SK-MEL-5 (cell line): ENCODE results near the gene SGMS1. TPM values are rescaled to one million over a fixed set of nuclear protein-coding genes. Genes with fewer than 3 reads are reported as not detected.
"Not testable (repeated sequence)": the region's sequence is repeated elsewhere in the genome, so short reads cannot be mapped to it uniquely, and the experiment has no call there.

Source experiments
- DNase-seq: peaks from one replicate; pipeline ENCODE4 v3.0.0-alpha.2; 2016; ENCODE audit warnings: low read depth, low spot score
- in situ Hi-C: cut with HindIII; loops from 2 replicates; pipeline ENCODE4 v1.10.0; 2016; ENCODE audit warnings: low sequenced_read_pairs, high pct_unique_total_duplicates, low pct_unique_long_range_greater_than_20kb
- total RNA-seq: library from RNA; depleted of rRNA; stranded (reverse); fragments of >200 nt; shearing (Covaris generic); gene quantifications from 2 replicates; pipeline ENCODE4 v1.2.3, GENCODE V29; 2014

SGMS1 gene
- total RNA-seq, 1 experiment from 2014 or later, result 5.8 TPM

- peak; percentile 43 for DNase-seq
- in situ Hi-C loops, result no loop called here
These were observed 256.0 kb downstream of the SGMS1 start for GRCh38 chr10:50367732-50368131.

GRCh38 chr10:50366421-50366820 lies 257.3 kb downstream of the SGMS1 start:
- DNase-seq, in situ Hi-C loops: not testable (repeated sequence)

- DNase-seq, result not testable (repeated sequence)
These were observed 259.0 kb downstream of the SGMS1 start for GRCh38 chr10:50364730-50365129.

GRCh38 chr10:50362547-50363125 lies 261.1 kb downstream of the SGMS1 start:
- DNase-seq, result no peak
- in situ Hi-C loops, result no loop called here

More at GRCh38 chr10:50364730-50365129, 259.0 kb downstream of the SGMS1 start:
- in situ Hi-C loops, result not testable (repeated sequence)

GRCh38 chr10:50361946-50362345 lies 261.8 kb downstream of the SGMS1 start:
- DNase-seq, result no peak
- in situ Hi-C loops, result no loop called here

- DNase-seq, result no peak
- in situ Hi-C loops, result no loop called here
These were observed 263.5 kb downstream of the SGMS1 start for GRCh38 chr10:50360077-50360850.

- no peak for DNase-seq
- in situ Hi-C loops, result no loop called here
These were observed 264.6 kb downstream of the SGMS1 start for GRCh38 chr10:50358925-50359687.

GRCh38 chr10:50358411-50358810 lies 265.3 kb downstream of the SGMS1 start:
- in situ Hi-C loops, result no loop called here
- no peak for DNase-seq

GRCh38 chr10:50356481-50356832 lies 267.3 kb downstream of the SGMS1 start:
- DNase-seq, in situ Hi-C loops: not testable (repeated sequence)

- DNase-seq, in situ Hi-C loops: not testable (repeated sequence)
These were observed 267.9 kb downstream of the SGMS1 start for GRCh38 chr10:50355693-50356480.

- no peak for DNase-seq
- in situ Hi-C loops, result no loop called here
These were observed 272.1 kb downstream of the SGMS1 start for GRCh38 chr10:50351483-50352146.

- in situ Hi-C loops, result no loop called here
These were observed 273.4 kb downstream of the SGMS1 start for GRCh38 chr10:50350366-50350765.

GRCh38 chr10:50349554-50349953 lies 274.2 kb downstream of the SGMS1 start:
- DNase-seq, result no peak
- in situ Hi-C loops, result no loop called here

More at GRCh38 chr10:50350366-50350765, 273.4 kb downstream of the SGMS1 start:
- DNase-seq, result no peak

GRCh38 chr10:50347394-50347802 lies 276.4 kb downstream of the SGMS1 start:
- in situ Hi-C loops, result no loop called here
- DNase-seq, result no peak

GRCh38 chr10:50346942-50347341 lies 276.8 kb downstream of the SGMS1 start:
- in situ Hi-C loops, result no loop called here
- DNase-seq, result no peak

GRCh38 chr10:50345545-50345944 lies 278.2 kb downstream of the SGMS1 start:
- DNase-seq, result no peak
- in situ Hi-C loops, result no loop called here

- in situ Hi-C loops, result no loop called here
- DNase-seq, result no peak
These were observed 279.9 kb downstream of the SGMS1 start for GRCh38 chr10:50343702-50344331.
